B cell (primary cell): ENCODE data around the gene CHRNA7. TPM values are rescaled to one million over a fixed set of nuclear protein-coding genes. Genes with fewer than 3 reads are reported as not detected.

Experiments used
- ATAC-seq: fragments of 200-7000 bp; cut with Tn5 transposase; one replicate; pipeline ENCODE4 v1.10.0; 2021; ENCODE audit warnings: low read depth, mild to moderate bottlenecking, moderate number of reproducible peaks, moderate library complexity
- CTCF ChIA-PET: fragments of 350-600 bp; sonication (Branson Sonifier 250); formaldehyde crosslinking; loops from one replicate; lab custom pipeline; 2021; ENCODE audit warnings: antibody characterized with exemption, inconsistent platforms; lab: Charles Lee
- POLR2A ChIA-PET: fragments of 350-600 bp; sonication (Branson Sonifier 250); formaldehyde crosslinking; loops from one replicate; lab custom pipeline; 2021; ENCODE audit warnings: antibody characterized with exemption; lab: Charles Lee
- DNase-seq: peaks from one replicate; pipeline ENCODE4 v3.0.0; 2013
- H2AFZ ChIP-seq: 2 replicates; pipeline ENCODE4 v1.6.1; 2012; ENCODE audit warnings: mild to moderate bottlenecking, low read depth, low read length; ENCODE audit not compliant: insufficient read depth, poor library complexity, severe bottlenecking
- H3K27ac ChIP-seq, 2 donors: 1 replicate in 1 of 2; 2 replicates in 1 of 2; pipeline ENCODE4 v1.5.1; 2012 to 2013; ENCODE audit warnings: low read length in 2 of 2, mild to moderate bottlenecking in 2 of 2, moderate library complexity in 1 of 2
- H3K27me3 ChIP-seq, 4 experiments: fragments of 200-600 bp in 1 of 4; sonication (generic) in 1 of 4; replicated peaks in 1 of 4; 1 replicate in 2 of 4; 2 replicates in 2 of 4; pipeline versions ENCODE4 v1.6.1 to v1.7.0; 2013 to 2016; ENCODE audit warnings: low read length in 3 of 4, mild to moderate bottlenecking in 2 of 4, mixed read lengths in 1 of 4, moderate library complexity in 1 of 4; ENCODE audit not compliant: insufficient read depth in 4 of 4, control insufficient read depth in 3 of 4; ENCODE audit errors: control extremely low read depth in 1 of 4
- H3K36me3 ChIP-seq, 2 experiments: replicated peaks in 1 of 2; 1 replicate in 1 of 2; 2 replicates in 1 of 2; pipeline versions ENCODE4 v1.6.1 to v1.7.1; 2013; ENCODE audit warnings: low read length in 1 of 2; ENCODE audit not compliant: insufficient read depth in 2 of 2, control insufficient read depth in 1 of 2; ENCODE audit errors: control extremely low read depth in 1 of 2, extremely low read depth in 1 of 2
- H3K4me1 ChIP-seq, 2 donors: fragments of 200-600 bp in 1 of 2; sonication (generic) in 1 of 2; 1 replicate in 1 of 2; 2 replicates in 1 of 2; pipeline versions ENCODE4 v1.5.1 to v1.6.1; 2013 to 2017; ENCODE audit warnings: low read length in 2 of 2; ENCODE audit not compliant: control insufficient read depth in 2 of 2, insufficient read depth in 2 of 2
- H3K4me2 ChIP-seq: replicated peaks from 2 replicates; pipeline ENCODE3; 2012; ENCODE audit warnings: mild to moderate bottlenecking, low read depth, low read length; ENCODE audit not compliant: poor library complexity, severe bottlenecking
- H3K4me3 ChIP-seq, 5 experiments: fragments of 200-600 bp in 1 of 5; sonication (generic) in 1 of 5; 1 replicate in 3 of 5; 2 replicates in 2 of 5; pipeline versions ENCODE4 v1.5.1 to v1.7.0; 2011 to 2016; ENCODE audit warnings: low read length in 4 of 5, mild to moderate bottlenecking in 4 of 5, low read depth in 2 of 5, control low read depth in 1 of 5, moderate library complexity in 1 of 5; ENCODE audit not compliant: insufficient read depth in 1 of 5; ENCODE audit errors: control extremely low read depth in 1 of 5, extremely low read depth in 1 of 5
- H3K79me2 ChIP-seq: fragments of 200-600 bp; sonication (generic); one replicate; pipeline ENCODE4 v1.6.0; 2016; ENCODE audit warnings: low read length; ENCODE audit not compliant: control insufficient read depth, insufficient read depth
- H3K9ac ChIP-seq: fragments of 200-600 bp; sonication (generic); 2 replicates; pipeline ENCODE4 v1.6.1; 2017; ENCODE audit warnings: mild to moderate bottlenecking, low read length, moderate library complexity
- H3K9me3 ChIP-seq, 3 donors: one replicate each; pipeline versions ENCODE4 v1.6.1 to v1.7.1; 2013; ENCODE audit warnings: low read length in 2 of 3; ENCODE audit not compliant: control insufficient read depth in 2 of 3, insufficient read depth in 1 of 3; ENCODE audit errors: control extremely low read depth in 1 of 3
- H4K20me1 ChIP-seq: 2 replicates; pipeline ENCODE4 v1.6.0; 2012; ENCODE audit warnings: mild to moderate bottlenecking, low read length; ENCODE audit not compliant: insufficient read depth, control insufficient read depth, poor library complexity, severe bottlenecking
- H3K27ac Mint-ChIP-seq: one replicate; pipeline ENCODE4 v1.8.0; 2021; ENCODE audit warnings: mixed read lengths
- H3K27me3 Mint-ChIP-seq: one replicate; pipeline ENCODE4 v1.8.0; 2021; ENCODE audit warnings: mixed read lengths
- H3K4me1 Mint-ChIP-seq: one replicate; pipeline ENCODE4 v1.8.0; 2021; ENCODE audit warnings: mixed read lengths
- H3K4me3 Mint-ChIP-seq: one replicate; pipeline ENCODE4 v1.8.0; 2021; ENCODE audit warnings: mixed read lengths
- H3K9me3 Mint-ChIP-seq: one replicate; pipeline ENCODE4 v1.8.0; 2022; ENCODE audit warnings: mixed read lengths; ENCODE audit not compliant: insufficient read depth
- CTCF ChIP-seq: fragments of 200-600 bp; IDR thresholded peaks from one replicate; pipeline ENCODE4 v1.8.0; 2022; ENCODE audit warnings: antibody characterized with exemption, mild to moderate bottlenecking
- EZH2 ChIP-seq: IDR thresholded peaks from 2 replicates; pipeline ENCODE4 v1.6.1; 2012; ENCODE audit warnings: borderline replicate concordance, low read depth, mild to moderate bottlenecking, moderate library complexity, low read length; ENCODE audit not compliant: insufficient read depth, poor library complexity, severe bottlenecking
- WGBS: methylation state at CpG from one replicate; pipeline ENCODE4 v1.1.5; 2013; ENCODE audit warnings: missing lambda C conversion rate; ENCODE audit not compliant: insufficient coverage; 5-methylcytosine and 5-hydroxymethylcytosine counted together
- intact Hi-C: fragments of 100-400 bp; cut with micrococcal nuclease; formaldehyde crosslinking; loops from one replicate; pipeline ENCODE4 v1.10.0; 2022
- polyA plus RNA-seq: library from polyadenylated mRNA; depleted of rRNA; stranded (reverse); fragments of >200 nt; gene quantifications from 2 replicates; pipeline ENCODE4 v1.2.3, GENCODE V29; 2012
- total RNA-seq, 2 donors: library from RNA; stranded (reverse); fragments of 120-200 nt in 1 of 2; gene quantifications; 1 replicate in 1 of 2; 2 replicates in 1 of 2; pipeline versions ENCODE4 v1.2.3 to v1.2.4, GENCODE V29; 2013 to 2022

The CHRNA7 gene
- total and polyA plus RNA-seq, 2 donors (not counting 1 experiment from before 2014, with no cell fraction given) = 0.16 TPM; not detected in 1

- no peaks in the 10 kb centered on the region for H3K4me1 Mint-ChIP-seq
- TF ChIP-seq CTCF (no peak), EZH2 (no peak)
- H3K4me2 ChIP-seq = no peak overlapping the region
- no peak overlapping the region for H2AFZ ChIP-seq
- peaks cover 4% of the 10 kb centered on the region for H3K27me3 Mint-ChIP-seq
- H3K4me3 ChIP-seq = no peak overlapping the region
- ATAC-seq (no peak), DNase-seq (no peak)
- intact Hi-C loops = no loop called here
- no peaks in the 10 kb centered on the region for H3K27me3 ChIP-seq
- no peak overlapping the region for H3K27ac ChIP-seq
- H3K79me2 ChIP-seq = no peaks in the 10 kb centered on the region
- H3K4me1 ChIP-seq = no peaks in the 10 kb centered on the region
- no peak overlapping the region for H3K27ac Mint-ChIP-seq
- ChIA-PET POLR2A (no interaction called here), CTCF (no interaction called here)
- no peaks in the 10 kb centered on the region for H3K9me3 Mint-ChIP-seq
- no peaks in the 10 kb centered on the region for H3K36me3 ChIP-seq
- no peaks in the 10 kb centered on the region for H4K20me1 ChIP-seq
- no peak overlapping the region for H3K9ac ChIP-seq
- H3K9me3 ChIP-seq = no peaks in the 10 kb centered on the region
- H3K4me3 Mint-ChIP-seq = no peak overlapping the region
- WGBS = 85% methylated on average over 6 of the region's 6 CpGs
Observed at GRCh38 chr15:32121384-32121695, 91.0 kb downstream of the CHRNA7 start.

GRCh38 chr15:32122013-32122412, 91.7 kb downstream of the CHRNA7 start:
- intact Hi-C loops = no loop called here
- no peak overlapping the region for H3K27ac ChIP-seq
- Mint-ChIP-seq H3K27ac (no peak overlapping the region), H3K9me3 (no peaks in the 10 kb centered on the region), H3K27me3 (peaks cover 4% of the 10 kb centered on the region), H3K4me1 (no peaks in the 10 kb centered on the region), H3K4me3 (no peak overlapping the region)
- ChIA-PET POLR2A (no interaction called here), CTCF (no interaction called here)
- H3K4me1 ChIP-seq = no peaks in the 10 kb centered on the region
- H3K27me3 ChIP-seq = no peaks in the 10 kb centered on the region
- no peaks in the 10 kb centered on the region for H3K79me2 ChIP-seq
- DNase-seq = no peak
- no peak overlapping the region for H3K9ac ChIP-seq
- ATAC-seq = no peak
- no peak for TF ChIP-seq CTCF
- no peak for TF ChIP-seq EZH2
- H3K4me3 ChIP-seq = no peak overlapping the region
- H3K9me3 ChIP-seq = no peaks in the 10 kb centered on the region
- H3K36me3 ChIP-seq = no peaks in the 10 kb centered on the region
- no peaks in the 10 kb centered on the region for H4K20me1 ChIP-seq
- H3K4me2 ChIP-seq = no peak overlapping the region
- no peak overlapping the region for H2AFZ ChIP-seq
- 100% methylated on average over 3 of the region's 4 CpGs for WGBS
